ENCODE data around the gene GARIN5B. TPM values are rescaled to one million over a fixed set of nuclear protein-coding genes. Genes with fewer than 3 reads are reported as not detected.

The GARIN5B gene
- total and polyA plus RNA-seq, 2 donors (not counting 1 experiment from before 2014, with no cell fraction given): not detected

DNA sequence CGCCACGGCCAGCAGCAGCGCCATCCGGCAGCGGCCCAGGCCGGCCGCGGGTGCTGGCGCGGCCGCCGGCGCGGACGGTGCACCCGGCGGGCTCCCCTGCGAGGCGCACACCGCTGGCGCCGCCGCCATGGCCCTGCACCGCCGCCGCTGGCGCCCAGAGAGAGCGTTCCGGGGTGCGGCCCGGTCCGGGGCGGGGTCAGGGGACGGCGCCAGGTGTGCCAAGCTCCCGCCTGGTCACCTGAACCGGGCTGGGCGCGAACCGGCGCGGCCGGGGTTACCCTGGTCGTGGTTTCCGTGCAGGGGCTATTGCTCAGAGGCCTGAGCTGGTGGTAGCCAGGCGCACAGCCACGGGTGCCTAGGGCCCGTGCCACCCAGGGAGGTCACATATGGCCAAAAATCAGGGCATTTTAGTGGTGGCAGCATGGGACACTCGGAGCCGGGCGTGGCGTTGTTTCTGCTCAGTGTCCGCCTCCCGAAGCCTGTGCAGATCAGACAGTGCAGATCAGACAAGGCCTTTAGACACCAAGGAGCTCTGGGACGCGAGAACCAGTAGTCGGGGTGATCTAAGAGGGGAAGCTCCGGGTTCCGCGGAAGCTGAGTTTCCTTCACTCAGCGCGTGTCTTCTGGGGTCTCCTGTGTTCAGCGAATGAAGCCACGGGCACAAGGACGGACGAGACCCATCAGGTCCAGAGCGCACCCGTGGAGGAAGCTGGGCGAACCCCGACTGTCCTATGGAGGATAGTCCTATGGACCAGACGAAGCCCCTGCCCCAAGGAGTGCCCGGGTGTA is 21.3 kb upstream of the GARIN5B start, which contains the start of gene TMEM238:
Gene TMEM238, minus strand, starts transcription at position 162 of the 789 bp plus-strand sequence. Its CDS starts 33 bp downstream, at position 129.
- Histone ChIP-seq H3K4me1 (ENCODE audit: control insufficient read depth in 2 of 2, insufficient read depth in 2 of 2, low read length in 2 of 2) (peaks cover 40 to 54% of the 10 kb centered on the region in 2 donors), H3K27me3 (replicated peaks in 1 of 4; ENCODE audit: control extremely low read depth in 1 of 4, control insufficient read depth in 3 of 4, insufficient read depth in 4 of 4, low read length in 3 of 4) (no peaks in the 10 kb centered on the region), H3K9ac (ENCODE audit: low read length) (peak within 1 kb of the TSS; percentile 96), H3K79me2 (ENCODE audit: control insufficient read depth, insufficient read depth, low read length) (peaks cover 46% of the 10 kb centered on the region), H3K27ac (ENCODE audit: low read length in 2 of 2) (peak within 1 kb of the TSS; percentile 96), H4K20me1 (ENCODE audit: control insufficient read depth, insufficient read depth, low read length, poor library complexity, severe bottlenecking) (peaks cover 40% of the 10 kb centered on the region), H3K4me2 (replicated peaks; ENCODE audit: low read depth, low read length, poor library complexity, severe bottlenecking) (peak within 1 kb of the TSS; percentile 74), H2AFZ (ENCODE audit: insufficient read depth, low read depth, low read length, poor library complexity, severe bottlenecking) (peak within 1 kb of the TSS; percentile 88), H3K9me3 (ENCODE audit: control extremely low read depth in 1 of 3, control insufficient read depth in 2 of 3, insufficient read depth in 1 of 3, low read length in 2 of 3) (no peaks in the 10 kb centered on the region), H3K36me3 (replicated peaks in 1 of 2; ENCODE audit: control extremely low read depth in 1 of 2, control insufficient read depth in 1 of 2, extremely low read depth in 1 of 2, insufficient read depth in 2 of 2, low read length in 1 of 2) (peaks cover 0 to 26% of the 10 kb centered on the region in 2 experiments), H3K4me3 (ENCODE audit: control extremely low read depth in 1 of 5, extremely low read depth in 1 of 5, insufficient read depth in 1 of 5, low read depth in 2 of 5, low read length in 4 of 5) (peak within 1 kb of the TSS; percentile 85 to 99 (median 97))
- ATAC-seq (ENCODE audit: low read depth): peak; percentile 4
- 17% methylated on average over 72 of the region's 72 CpGs for WGBS (ENCODE audit: insufficient coverage)
- H3K4me3 Mint-ChIP-seq: peak within 1 kb of the TSS; percentile 100
- TF ChIP-seq, protein P1, sequence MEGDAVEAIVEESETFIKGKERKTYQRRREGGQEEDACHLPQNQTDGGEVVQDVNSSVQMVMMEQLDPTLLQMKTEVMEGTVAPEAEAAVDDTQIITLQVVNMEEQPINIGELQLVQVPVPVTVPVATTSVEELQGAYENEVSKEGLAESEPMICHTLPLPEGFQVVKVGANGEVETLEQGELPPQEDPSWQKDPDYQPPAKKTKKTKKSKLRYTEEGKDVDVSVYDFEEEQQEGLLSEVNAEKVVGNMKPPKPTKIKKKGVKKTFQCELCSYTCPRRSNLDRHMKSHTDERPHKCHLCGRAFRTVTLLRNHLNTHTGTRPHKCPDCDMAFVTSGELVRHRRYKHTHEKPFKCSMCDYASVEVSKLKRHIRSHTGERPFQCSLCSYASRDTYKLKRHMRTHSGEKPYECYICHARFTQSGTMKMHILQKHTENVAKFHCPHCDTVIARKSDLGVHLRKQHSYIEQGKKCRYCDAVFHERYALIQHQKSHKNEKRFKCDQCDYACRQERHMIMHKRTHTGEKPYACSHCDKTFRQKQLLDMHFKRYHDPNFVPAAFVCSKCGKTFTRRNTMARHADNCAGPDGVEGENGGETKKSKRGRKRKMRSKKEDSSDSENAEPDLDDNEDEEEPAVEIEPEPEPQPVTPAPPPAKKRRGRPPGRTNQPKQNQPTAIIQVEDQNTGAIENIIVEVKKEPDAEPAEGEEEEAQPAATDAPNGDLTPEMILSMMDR (IDR thresholded peaks at IDR 0.05): no peak
- TF ChIP-seq EZH2 (IDR thresholded peaks at IDR 0.05; ENCODE audit: borderline replicate concordance, insufficient read depth, low read depth, low read length, poor library complexity, severe bottlenecking): no peak
- intact Hi-C loops (cut with micrococcal nuclease): no loop called here
- H3K9me3 Mint-ChIP-seq (ENCODE audit: insufficient read depth): no peaks in the 10 kb centered on the region
- peak; percentile 79 for DNase-seq
- no peaks in the 10 kb centered on the region for H3K27me3 Mint-ChIP-seq
- peaks cover 54% of the 10 kb centered on the region for H3K4me1 Mint-ChIP-seq
- H3K27ac Mint-ChIP-seq: peak within 1 kb of the TSS; percentile 100
- ChIA-PET CTCF (interaction anchor here (0.6 to 3.1 kb wide), 21 partner anchors 8 to 321 kb away, joined by 3 to 39 read pairs (median 5); partner anchors contain the start of genes CCDC106, HSPBP1, KMT5C and RDH13), POLR2A (interaction anchor here (1.0 to 2.6 kb wide), 8 partner anchors 16 to 210 kb away, joined by 3 to 12 read pairs (median 5); partner anchors contain the start of genes ISOC2, KMT5C, PPP6R1 and UBE2S)

Data from B cell (primary cell).